ENCODE measurements around the gene SCT.

SCT gene

DNA sequence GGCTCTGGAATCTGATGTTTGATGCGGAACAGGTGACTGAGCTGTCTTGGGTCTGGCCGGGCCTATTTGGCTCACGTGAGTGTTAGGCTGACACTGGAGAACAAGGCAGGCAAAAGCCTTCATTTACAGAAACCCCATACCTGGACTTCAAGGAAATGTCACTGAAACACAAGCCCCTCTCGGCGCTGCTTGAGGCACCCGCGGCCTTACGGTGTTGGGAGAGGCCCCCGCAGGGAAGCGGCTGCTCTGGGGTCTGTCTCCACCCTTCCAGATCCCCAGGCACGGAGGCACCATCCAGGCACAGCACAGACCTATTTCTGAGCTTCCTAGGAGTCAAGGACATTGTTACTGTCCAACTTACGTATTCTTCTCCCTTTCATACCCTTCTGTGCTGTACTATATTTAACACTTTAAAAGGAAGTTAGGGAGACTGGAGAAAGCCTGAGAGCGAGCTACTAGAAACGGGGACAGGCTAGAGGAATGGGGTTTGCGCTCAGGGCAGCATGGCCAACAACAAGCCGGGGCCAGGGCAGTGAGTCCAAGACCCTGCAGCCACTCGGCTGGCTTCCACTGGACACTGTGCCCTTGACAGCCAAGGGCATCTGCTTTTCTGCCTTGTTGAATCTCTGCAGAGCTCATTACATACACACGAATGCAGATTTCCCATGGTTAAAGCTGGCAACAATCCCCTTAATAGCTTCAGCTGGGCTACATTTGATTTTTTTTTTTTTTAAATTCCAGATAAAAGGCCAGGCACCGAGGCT lies 33.9 kb upstream of the SCT start:
- no peaks in the 10 kb centered on the region for H3K27me3 ChIP-seq (ENCODE audit: insufficient read depth, poor library complexity, severe bottlenecking)
- no peak for DNase-seq (ENCODE audit: low read depth in 1 of 2, low spot score in 1 of 2)
- no peak overlapping the region for H3K27ac ChIP-seq (replicated peaks)
- no peak overlapping the region for H3K4me3 ChIP-seq (replicated peaks; ENCODE audit: insufficient read depth, low read length)
- TF ChIP-seq, protein P1, sequence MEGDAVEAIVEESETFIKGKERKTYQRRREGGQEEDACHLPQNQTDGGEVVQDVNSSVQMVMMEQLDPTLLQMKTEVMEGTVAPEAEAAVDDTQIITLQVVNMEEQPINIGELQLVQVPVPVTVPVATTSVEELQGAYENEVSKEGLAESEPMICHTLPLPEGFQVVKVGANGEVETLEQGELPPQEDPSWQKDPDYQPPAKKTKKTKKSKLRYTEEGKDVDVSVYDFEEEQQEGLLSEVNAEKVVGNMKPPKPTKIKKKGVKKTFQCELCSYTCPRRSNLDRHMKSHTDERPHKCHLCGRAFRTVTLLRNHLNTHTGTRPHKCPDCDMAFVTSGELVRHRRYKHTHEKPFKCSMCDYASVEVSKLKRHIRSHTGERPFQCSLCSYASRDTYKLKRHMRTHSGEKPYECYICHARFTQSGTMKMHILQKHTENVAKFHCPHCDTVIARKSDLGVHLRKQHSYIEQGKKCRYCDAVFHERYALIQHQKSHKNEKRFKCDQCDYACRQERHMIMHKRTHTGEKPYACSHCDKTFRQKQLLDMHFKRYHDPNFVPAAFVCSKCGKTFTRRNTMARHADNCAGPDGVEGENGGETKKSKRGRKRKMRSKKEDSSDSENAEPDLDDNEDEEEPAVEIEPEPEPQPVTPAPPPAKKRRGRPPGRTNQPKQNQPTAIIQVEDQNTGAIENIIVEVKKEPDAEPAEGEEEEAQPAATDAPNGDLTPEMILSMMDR (IDR thresholded peaks at IDR 0.05; ENCODE audit: insufficient read depth, low read length) = no peak
- TF ChIP-seq, protein P2, sequence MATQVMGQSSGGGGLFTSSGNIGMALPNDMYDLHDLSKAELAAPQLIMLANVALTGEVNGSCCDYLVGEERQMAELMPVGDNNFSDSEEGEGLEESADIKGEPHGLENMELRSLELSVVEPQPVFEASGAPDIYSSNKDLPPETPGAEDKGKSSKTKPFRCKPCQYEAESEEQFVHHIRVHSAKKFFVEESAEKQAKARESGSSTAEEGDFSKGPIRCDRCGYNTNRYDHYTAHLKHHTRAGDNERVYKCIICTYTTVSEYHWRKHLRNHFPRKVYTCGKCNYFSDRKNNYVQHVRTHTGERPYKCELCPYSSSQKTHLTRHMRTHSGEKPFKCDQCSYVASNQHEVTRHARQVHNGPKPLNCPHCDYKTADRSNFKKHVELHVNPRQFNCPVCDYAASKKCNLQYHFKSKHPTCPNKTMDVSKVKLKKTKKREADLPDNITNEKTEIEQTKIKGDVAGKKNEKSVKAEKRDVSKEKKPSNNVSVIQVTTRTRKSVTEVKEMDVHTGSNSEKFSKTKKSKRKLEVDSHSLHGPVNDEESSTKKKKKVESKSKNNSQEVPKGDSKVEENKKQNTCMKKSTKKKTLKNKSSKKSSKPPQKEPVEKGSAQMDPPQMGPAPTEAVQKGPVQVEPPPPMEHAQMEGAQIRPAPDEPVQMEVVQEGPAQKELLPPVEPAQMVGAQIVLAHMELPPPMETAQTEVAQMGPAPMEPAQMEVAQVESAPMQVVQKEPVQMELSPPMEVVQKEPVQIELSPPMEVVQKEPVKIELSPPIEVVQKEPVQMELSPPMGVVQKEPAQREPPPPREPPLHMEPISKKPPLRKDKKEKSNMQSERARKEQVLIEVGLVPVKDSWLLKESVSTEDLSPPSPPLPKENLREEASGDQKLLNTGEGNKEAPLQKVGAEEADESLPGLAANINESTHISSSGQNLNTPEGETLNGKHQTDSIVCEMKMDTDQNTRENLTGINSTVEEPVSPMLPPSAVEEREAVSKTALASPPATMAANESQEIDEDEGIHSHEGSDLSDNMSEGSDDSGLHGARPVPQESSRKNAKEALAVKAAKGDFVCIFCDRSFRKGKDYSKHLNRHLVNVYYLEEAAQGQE (IDR thresholded peaks at IDR 0.05; ENCODE audit: insufficient replicate concordance, low read depth) = no peak
- TF ChIP-seq SPI1 (IDR thresholded peaks at IDR 0.05; ENCODE audit: borderline replicate concordance, low read depth) = no peak
- TF ChIP-seq GABPA (IDR thresholded peaks at IDR 0.05; ENCODE audit: low read depth) = no peak
- TF ChIP-seq POLR2AphosphoS5 (IDR thresholded peaks at IDR 0.05; ENCODE audit: low read depth) = no peak

DNA sequence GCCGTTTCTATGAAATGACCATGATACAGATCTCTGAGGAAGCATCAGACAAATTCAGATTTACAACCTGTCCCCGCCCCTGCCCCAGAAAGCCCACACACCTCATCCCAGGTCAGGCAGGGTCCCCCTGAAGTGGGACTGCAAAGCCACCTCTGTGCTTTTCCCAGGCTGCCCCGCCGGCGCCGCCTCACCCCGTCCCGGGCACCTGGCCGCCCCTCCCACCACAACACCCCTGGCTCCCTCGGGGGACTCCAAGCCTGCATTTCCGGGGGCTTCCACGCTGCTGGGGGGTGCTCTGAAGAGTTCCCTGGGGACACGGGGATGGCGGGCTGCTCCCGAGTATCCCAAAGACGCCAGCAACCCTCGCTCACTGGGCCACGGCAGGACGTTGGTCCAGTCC lies 33.3 kb upstream of the SCT start:
- Histone ChIP-seq H3K27ac (replicated peaks) (no peak overlapping the region), H3K4me3 (replicated peaks; ENCODE audit: insufficient read depth, low read length) (no peak overlapping the region), H3K27me3 (ENCODE audit: insufficient read depth, poor library complexity, severe bottlenecking) (no peaks in the 10 kb centered on the region)
- DNase-seq (ENCODE audit: low read depth in 1 of 2, low spot score in 1 of 2) = no peak
- TF ChIP-seq, protein P2 (IDR thresholded peaks at IDR 0.05; ENCODE audit: insufficient replicate concordance, low read depth) = no peak
- TF ChIP-seq POLR2AphosphoS5 (IDR thresholded peaks at IDR 0.05; ENCODE audit: low read depth) (no peak), SPI1 (IDR thresholded peaks at IDR 0.05; ENCODE audit: borderline replicate concordance, low read depth) (no peak), GABPA (IDR thresholded peaks at IDR 0.05; ENCODE audit: low read depth) (no peak)
- TF ChIP-seq, protein P1 (IDR thresholded peaks at IDR 0.05; ENCODE audit: insufficient read depth, low read length) = no peak

GRCh38 chr11:659532-660085 lies 32.6 kb upstream of the SCT start:
- no peak for TF ChIP-seq POLR2AphosphoS5 (IDR thresholded peaks at IDR 0.05; ENCODE audit: low read depth)
- TF ChIP-seq, protein P1 (IDR thresholded peaks at IDR 0.05; ENCODE audit: insufficient read depth, low read length) = no peak
- TF ChIP-seq SPI1 (IDR thresholded peaks at IDR 0.05; ENCODE audit: borderline replicate concordance, low read depth) = no peak
- TF ChIP-seq GABPA (IDR thresholded peaks at IDR 0.05; ENCODE audit: low read depth) = no peak
- TF ChIP-seq, protein P2 (IDR thresholded peaks at IDR 0.05; ENCODE audit: insufficient replicate concordance, low read depth) = no peak
- no peak overlapping the region for H3K4me3 ChIP-seq (replicated peaks; ENCODE audit: insufficient read depth, low read length)
- DNase-seq (ENCODE audit: low read depth in 1 of 2, low spot score in 1 of 2) = no peak
- H3K27me3 ChIP-seq (ENCODE audit: insufficient read depth, poor library complexity, severe bottlenecking) = no peaks in the 10 kb centered on the region
- no peak overlapping the region for H3K27ac ChIP-seq (replicated peaks)
